Stimulated activated CD4-positive, alpha-beta T cell treated with anti-CD3 and anti-CD28 coated beads, Interleukin-15, amount 100 ng/mL, for 1 hour (primary cell): Measurements from ENCODE around the gene TUNAR.
"Not testable (repeated sequence)": the region's sequence is repeated elsewhere in the genome, so short reads cannot be mapped to it uniquely, and the experiment has no call there.

Source experiments
- DNase-seq, 2 donors: peaks; one replicate each; pipeline ENCODE4 v3.0.0-alpha.2; 2020; ENCODE audit warnings: low read depth in 1 of 2, low spot score in 1 of 2

The TUNAR gene

GRCh38 chr14:95968048-95968447 lies 91.4 kb downstream of the TUNAR start:
- not testable (repeated sequence) for DNase-seq
